WTC11 (cell line): ENCODE results near the gene LAMP5. TPM values are rescaled to one million over a fixed set of nuclear protein-coding genes. Genes with fewer than 3 reads are reported as not detected.

Experiments
- ATAC-seq: fragments of 200-7000 bp; cut with Tn5 transposase; 2 replicates; pipeline ENCODE4 v1.10.0; 2021; ENCODE audit warnings: mild to moderate bottlenecking, moderate library complexity
- CTCF ChIA-PET: fragments of 300-600 bp; sonication (Branson Sonifier 250); formaldehyde crosslinking; loops from one replicate; lab custom pipeline; 2021; ENCODE audit warnings: antibody characterized with exemption; lab: Charles Lee
- POLR2A ChIA-PET: fragments of 350-600 bp; sonication (Branson Sonifier 250); formaldehyde crosslinking; loops from one replicate; lab custom pipeline; 2021; ENCODE audit warnings: antibody characterized with exemption; lab: Charles Lee
- DNase-seq: peaks from one replicate; pipeline ENCODE4 v3.0.0; 2021; ENCODE audit warnings: low spot score
- H3K27ac Mint-ChIP-seq: 2 replicates; pipeline ENCODE4 v1.8.0; 2021; ENCODE audit warnings: mixed read lengths
- H3K27me3 Mint-ChIP-seq: 2 replicates; pipeline ENCODE4 v1.8.0; 2021; ENCODE audit warnings: low read depth, mild to moderate bottlenecking, moderate library complexity, mixed read lengths
- H3K36me3 Mint-ChIP-seq: 2 replicates; pipeline ENCODE4 v1.8.0; 2021; ENCODE audit warnings: mixed read lengths
- H3K4me1 Mint-ChIP-seq: 2 replicates; pipeline ENCODE4 v1.8.0; 2022; ENCODE audit warnings: mixed read lengths
- H3K4me3 Mint-ChIP-seq: 2 replicates; pipeline ENCODE4 v1.8.0; 2021; ENCODE audit warnings: mild to moderate bottlenecking, moderate library complexity, mixed read lengths
- H3K9me3 Mint-ChIP-seq: 2 replicates; pipeline ENCODE4 v1.8.0; 2021; ENCODE audit warnings: mixed read lengths
- ATF6 ChIP-seq: sonication (generic); formaldehyde crosslinking; IDR thresholded peaks from 2 replicates; pipeline ENCODE4 v1.8.1; 2023; ENCODE audit warnings: mild to moderate bottlenecking, missing genetic modification reagents
- CREB1 ChIP-seq: sonication (generic); formaldehyde crosslinking; IDR thresholded peaks from 2 replicates; pipeline ENCODE4 v1.8.0; 2023; ENCODE audit warnings: mild to moderate bottlenecking, missing genetic modification reagents
- CREM ChIP-seq: sonication (generic); formaldehyde crosslinking; IDR thresholded peaks from 2 replicates; pipeline ENCODE4 v1.8.1; 2022; ENCODE audit warnings: mild to moderate bottlenecking, missing genetic modification reagents, moderate library complexity
- FOXP1 ChIP-seq: sonication (generic); formaldehyde crosslinking; IDR thresholded peaks from 2 replicates; pipeline ENCODE4 v1.8.0; 2022; ENCODE audit warnings: missing genetic modification reagents, mild to moderate bottlenecking, moderate library complexity, borderline replicate concordance
- HMGXB4 ChIP-seq: sonication (generic); formaldehyde crosslinking; IDR thresholded peaks from 2 replicates; pipeline ENCODE4 v1.8.1; 2023; ENCODE audit warnings: mild to moderate bottlenecking, moderate library complexity, missing genetic modification reagents
- IRF2 ChIP-seq: sonication (generic); formaldehyde crosslinking; IDR thresholded peaks from 2 replicates; pipeline ENCODE4 v1.8.0; 2022; ENCODE audit warnings: low read depth, missing genetic modification reagents, borderline replicate concordance
- RORB ChIP-seq: fragments of 250-450 bp; sonication (Bioruptor Pico); IDR thresholded peaks from 2 replicates; pipeline ENCODE4 v1.9.0; 2021; ENCODE audit warnings: mild to moderate bottlenecking
- SMAD3 ChIP-seq: sonication (generic); formaldehyde crosslinking; IDR thresholded peaks from 2 replicates; pipeline ENCODE4 v1.8.0; 2022; ENCODE audit warnings: missing genetic modification reagents, mild to moderate bottlenecking, borderline replicate concordance
- SMAD4 ChIP-seq: sonication (generic); formaldehyde crosslinking; IDR thresholded peaks from 2 replicates; pipeline ENCODE4 v1.8.0; 2022; ENCODE audit warnings: mild to moderate bottlenecking, missing genetic modification reagents
- STAT6 ChIP-seq: sonication (generic); formaldehyde crosslinking; conservative IDR thresholded peaks from 2 replicates; pipeline ENCODE4 v1.8.1; 2023; ENCODE audit warnings: mild to moderate bottlenecking, low read depth, missing genetic modification reagents, moderate library complexity
- USF1 ChIP-seq: sonication (generic); formaldehyde crosslinking; IDR thresholded peaks from 2 replicates; pipeline ENCODE4 v1.8.0; 2022; ENCODE audit warnings: mild to moderate bottlenecking, missing genetic modification reagents
- ZBTB43 ChIP-seq: sonication (generic); formaldehyde crosslinking; IDR thresholded peaks from 2 replicates; pipeline ENCODE4 v1.8.1; 2023; ENCODE audit warnings: mild to moderate bottlenecking, missing genetic modification reagents
- ZNF263 ChIP-seq: sonication (generic); formaldehyde crosslinking; IDR thresholded peaks from 2 replicates; pipeline ENCODE4 v1.8.1; 2022; ENCODE audit warnings: low read depth, mild to moderate bottlenecking, moderate library complexity, missing genetic modification reagents
- ZNF423 ChIP-seq: fragments of 250-450 bp; sonication (Bioruptor Pico); IDR thresholded peaks from 2 replicates; pipeline ENCODE4 v2.1.2; 2022; ENCODE audit warnings: mild to moderate bottlenecking, moderate library complexity
- ZNF512 ChIP-seq: sonication (generic); formaldehyde crosslinking; IDR thresholded peaks from 2 replicates; pipeline ENCODE4 v1.8.1; 2022; ENCODE audit warnings: missing genetic modification reagents, borderline replicate concordance
- ZNF671 ChIP-seq: fragments of 250-450 bp; sonication (Bioruptor Pico); IDR thresholded peaks from 2 replicates; pipeline ENCODE4 v1.8.0; 2021; ENCODE audit warnings: mild to moderate bottlenecking
- total RNA-seq: library from RNA; stranded (reverse); gene quantifications from 3 replicates; pipeline ENCODE4 v1.2.3, GENCODE V29; 2021

LAMP5 gene
- total RNA-seq, 1 experiment from 2014 or later = 0.31 TPM

GRCh38 chr20:9523636-9524035, 9.2 kb downstream of the LAMP5 start (continued):
- TF ChIP-seq ZNF423 (CRISPR knock-in tag) (no peak), ZBTB43 (no peak), IRF2 (CRISPR knock-in tag) (no peak)

- no peaks in the 10 kb centered on the region for H3K36me3 Mint-ChIP-seq
- DNase-seq (no peak), ATAC-seq (no peak)
- TF ChIP-seq SMAD4 (no peak), RORB (CRISPR knock-in tag) (no peak), CREM (no peak), HMGXB4 (CRISPR knock-in tag) (no peak), SMAD3 (CRISPR knock-in tag) (no peak), FOXP1 (CRISPR knock-in tag) (no peak), ZNF263 (CRISPR knock-in tag) (no peak), ATF6 (CRISPR knock-in tag) (no peak), CREB1 (CRISPR knock-in tag) (no peak)
- H3K4me3 Mint-ChIP-seq = no peak overlapping the region
- POLR2A ChIA-PET = no interaction called here
- peaks cover 26% of the 10 kb centered on the region for H3K4me1 Mint-ChIP-seq
- H3K27me3 Mint-ChIP-seq = peaks cover 6% of the 10 kb centered on the region; the same call in 1 of the 2 replicates
- H3K27ac Mint-ChIP-seq = no peak overlapping the region
- 0 out of 2 replicates have a peak, but pooled peaks cover 2% of the 10 kb centered on the region for H3K9me3 Mint-ChIP-seq
- CTCF ChIA-PET = no interaction called here
Observed at GRCh38 chr20:9531581-9531980, 17.2 kb downstream of the LAMP5 start.

GRCh38 chr20:9532069-9532838, 17.9 kb downstream of the LAMP5 start:
- Mint-ChIP-seq H3K27me3 (peaks cover 6% of the 10 kb centered on the region; the same call in 1 of the 2 replicates), H3K27ac (no peak overlapping the region), H3K4me1 (peaks cover 26% of the 10 kb centered on the region), H3K36me3 (no peaks in the 10 kb centered on the region), H3K4me3 (no peak overlapping the region), H3K9me3 (0 out of 2 replicates have a peak, but pooled peaks cover 3% of the 10 kb centered on the region)
- DNase-seq (no peak), ATAC-seq (0 out of 2 replicates have a peak, but pooled peaks have one; percentile 30)
- TF ChIP-seq ZNF671 (CRISPR knock-in tag) (no peak), USF1 (CRISPR knock-in tag) (no peak), ZNF512 (no peak), STAT6 (CRISPR knock-in tag) (no peak)
- POLR2A ChIA-PET = no interaction called here
- CTCF ChIA-PET = interaction anchor here (1.2 kb wide), 1 partner anchor 14 kb away, joined by 4 read pairs; no protein-coding TSS in a partner anchor
